ENCODE data around the gene ENOX2.

GRCh38 chrX:130810561-130810960 lies 92.4 kb downstream of the ENOX2 start:
- TF ChIP-seq CTCF (IDR thresholded peaks at IDR 0.05) (no peak), POLR2A (IDR thresholded peaks at IDR 0.05) (no peak)

All from testis (tissue), 2 donors.